CD14-positive monocyte (primary cell): ENCODE measurements around the gene KIAA1549. TPM values are rescaled to one million over a fixed set of nuclear protein-coding genes. Genes with fewer than 3 reads are reported as not detected.

Experiments
- DNase-seq, 3 donors: peaks; one replicate each; pipeline ENCODE4 v3.0.0-alpha.2; 2011 to 2022
- H2AFZ ChIP-seq: 2 replicates; pipeline ENCODE4 v1.6.0; 2012; ENCODE audit warnings: mild to moderate bottlenecking, low read depth, low read length, inconsistent platforms; ENCODE audit not compliant: insufficient read depth, poor library complexity, severe bottlenecking
- H3K27ac ChIP-seq, 2 donors: 1 replicate in 1 of 2; 2 replicates in 1 of 2; pipeline ENCODE4 v1.5.1; 2012 to 2013; ENCODE audit warnings: low read length in 2 of 2, control low read depth in 1 of 2, inconsistent platforms in 1 of 2, low read depth in 1 of 2, mild to moderate bottlenecking in 1 of 2
- H3K27me3 ChIP-seq, 2 donors: one replicate each; pipeline versions ENCODE4 v1.6.0 to v1.6.1; 2011 to 2013; ENCODE audit warnings: low read length in 2 of 2; ENCODE audit not compliant: control insufficient read depth in 2 of 2, insufficient read depth in 2 of 2
- H3K36me3 ChIP-seq, 2 donors: replicated peaks in 1 of 2; 1 replicate in 1 of 2; 2 replicates in 1 of 2; pipeline versions ENCODE4 v1.5.1 to v1.6.1; 2012 to 2013; ENCODE audit warnings: low read length in 2 of 2, control low read depth in 1 of 2, inconsistent platforms in 1 of 2, mild to moderate bottlenecking in 1 of 2; ENCODE audit not compliant: insufficient read depth in 2 of 2, control insufficient read depth in 1 of 2
- H3K4me1 ChIP-seq, 2 donors: 1 replicate in 1 of 2; 2 replicates in 1 of 2; pipeline versions ENCODE4 v1.5.1 to v1.6.1; 2012 to 2013; ENCODE audit warnings: low read length in 2 of 2, control low read depth in 1 of 2, inconsistent platforms in 1 of 2, mild to moderate bottlenecking in 1 of 2, moderate library complexity in 1 of 2; ENCODE audit not compliant: insufficient read depth in 2 of 2, control insufficient read depth in 1 of 2
- H3K4me2 ChIP-seq: replicated peaks from 2 replicates; pipeline ENCODE3; 2012; ENCODE audit warnings: low read length, moderate library complexity, mild to moderate bottlenecking; ENCODE audit not compliant: poor library complexity, severe bottlenecking; ENCODE audit errors: extremely low read depth
- H3K4me3 ChIP-seq, 3 experiments: fragments of 200-600 bp in 1 of 3; sonication (generic) in 1 of 3; replicated peaks in 1 of 3; 1 replicate in 2 of 3; 2 replicates in 1 of 3; pipeline ENCODE4 v1.5.1; 2011 to 2013; ENCODE audit warnings: low read length in 3 of 3, mild to moderate bottlenecking in 3 of 3, control low read depth in 2 of 3, low read depth in 2 of 3, inconsistent platforms in 1 of 3, moderate library complexity in 1 of 3
- H3K79me2 ChIP-seq: 2 replicates; pipeline ENCODE4 v1.6.0; 2012; ENCODE audit warnings: mild to moderate bottlenecking, control low read depth, inconsistent platforms, low read length, moderate library complexity; ENCODE audit not compliant: insufficient read depth
- H3K9ac ChIP-seq: 2 replicates; pipeline ENCODE4 v1.6.0; 2017; ENCODE audit warnings: low read length, mild to moderate bottlenecking; ENCODE audit not compliant: insufficient read depth, poor library complexity, severe bottlenecking
- H3K9me3 ChIP-seq, 2 donors: replicated peaks in 1 of 2; 1 replicate in 1 of 2; 2 replicates in 1 of 2; pipeline versions ENCODE4 v1.5.1 to v1.6.1; 2012 to 2013; ENCODE audit warnings: low read length in 2 of 2, control low read depth in 1 of 2; ENCODE audit not compliant: control insufficient read depth in 1 of 2, insufficient read depth in 1 of 2
- H4K20me1 ChIP-seq: 2 replicates; pipeline ENCODE4 v1.6.0; 2012; ENCODE audit warnings: mild to moderate bottlenecking, low read length, control low read depth, moderate library complexity; ENCODE audit not compliant: insufficient read depth
- H3K27ac Mint-ChIP-seq, 7 donors: one replicate each; pipeline ENCODE4 v1.8.0; 2020; ENCODE audit warnings: mild to moderate bottlenecking in 7 of 7, mixed read lengths in 7 of 7, moderate library complexity in 6 of 7, inconsistent platforms in 2 of 7
- H3K27me3 Mint-ChIP-seq, 3 donors: one replicate each; pipeline ENCODE4 v1.8.0; 2021 to 2022; ENCODE audit warnings: low read depth in 3 of 3, mild to moderate bottlenecking in 3 of 3, mixed read lengths in 3 of 3, moderate library complexity in 3 of 3, inconsistent platforms in 1 of 3
- H3K36me3 Mint-ChIP-seq, 2 donors: one replicate each; pipeline ENCODE4 v1.8.0; 2020; ENCODE audit warnings: mixed read lengths in 2 of 2, inconsistent platforms in 1 of 2, mild to moderate bottlenecking in 1 of 2
- H3K4me1 Mint-ChIP-seq: one replicate; pipeline ENCODE4 v1.8.0; 2020; ENCODE audit warnings: mild to moderate bottlenecking, mixed read lengths
- H3K4me3 Mint-ChIP-seq, 2 donors: one replicate each; pipeline ENCODE4 v1.8.0; 2020; ENCODE audit warnings: mild to moderate bottlenecking in 2 of 2, mixed read lengths in 2 of 2, moderate library complexity in 1 of 2
- H3K9me3 Mint-ChIP-seq, 7 donors: one replicate each; pipeline ENCODE4 v1.8.0; 2020 to 2022; ENCODE audit warnings: mixed read lengths in 7 of 7, mild to moderate bottlenecking in 6 of 7, moderate library complexity in 6 of 7, inconsistent platforms in 2 of 7
- CTCF ChIP-seq: fragments of 200-600 bp; IDR thresholded peaks from one replicate; pipeline ENCODE4 v1.8.0; 2022; ENCODE audit warnings: antibody characterized with exemption, mild to moderate bottlenecking
- WGBS: methylation state at CpG from one replicate; pipeline ENCODE4 v1.1.5; 2013; ENCODE audit warnings: missing lambda C conversion rate; ENCODE audit not compliant: insufficient coverage; 5-methylcytosine and 5-hydroxymethylcytosine counted together
- intact Hi-C, 2 donors: fragments of 100-400 bp; cut with micrococcal nuclease; formaldehyde crosslinking; loops; one replicate each; pipeline versions ENCODE4 v1.15.0 to v1.15.1; 2023
- polyA plus RNA-seq, 3 donors: library from polyadenylated mRNA; depleted of rRNA in 1 of 3; unstranded in 2 of 3; stranded (reverse) in 1 of 3; fragments of 300-500 nt in 2 of 3; fragments of >200 nt in 1 of 3; fragmentation: Illumina TruSeq in 2 of 3; gene quantifications; 1 replicate in 2 of 3; 2 replicates in 1 of 3; pipeline ENCODE4 v1.2.3, GENCODE V29; 2012 to 2021

Gene KIAA1549
- polyA plus RNA-seq, 3 donors = 0.03 TPM; not detected in 1

GRCh38 chr7:138799336-138800000 is 181.7 kb downstream of the KIAA1549 start:
- Histone ChIP-seq H3K4me2 (no peak overlapping the region), H3K36me3 (no peaks in the 10 kb centered on the region), H2AFZ (no peak overlapping the region), H4K20me1 (no peaks in the 10 kb centered on the region), H3K9ac (no peak overlapping the region), H3K27me3 (no peaks in the 10 kb centered on the region), H3K4me3 (no peak overlapping the region), H3K27ac (no peak overlapping the region), H3K79me2 (no peaks in the 10 kb centered on the region), H3K4me1 (no peaks in the 10 kb centered on the region), H3K9me3 (no peaks in the 10 kb centered on the region)
- H3K27me3 Mint-ChIP-seq = peaks cover 3 to 8% (median 7%) of the 10 kb centered on the region in 3 donors
- no peak for TF ChIP-seq CTCF
- intact Hi-C loops = no loop called here
- no peak overlapping the region for H3K4me3 Mint-ChIP-seq
- DNase-seq = no peak
- H3K27ac Mint-ChIP-seq = no peak overlapping the region
- WGBS = 66% methylated on average over 2 of the region's 7 CpGs
- peaks cover 0 to 8% (median 0%) of the 10 kb centered on the region in 7 donors for H3K9me3 Mint-ChIP-seq
- no peaks in the 10 kb centered on the region for H3K36me3 Mint-ChIP-seq
- H3K4me1 Mint-ChIP-seq = no peaks in the 10 kb centered on the region

DNA sequence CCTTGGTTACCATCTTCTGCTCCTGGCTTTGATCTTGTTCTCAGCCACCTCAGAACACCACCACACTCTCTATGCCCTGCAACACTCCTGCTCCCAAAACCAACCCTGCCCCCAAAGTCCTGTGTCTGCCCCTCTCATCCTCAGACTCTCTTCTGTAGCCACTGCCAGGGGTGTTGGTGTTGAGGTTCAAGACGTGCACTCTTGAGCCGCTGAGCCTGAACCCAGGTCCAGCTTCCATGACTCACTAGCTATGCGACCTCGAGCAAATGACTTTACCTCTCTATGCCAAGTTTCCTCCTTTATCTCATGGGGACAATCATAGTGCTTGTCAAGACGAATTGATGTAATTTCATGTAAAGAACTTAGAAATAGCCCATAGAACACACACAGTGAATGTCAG is 182.4 kb downstream of the KIAA1549 start:
- DNase-seq = no peak
- intact Hi-C loops = no loop called here
- H3K4me3 Mint-ChIP-seq = no peak overlapping the region
- no peak overlapping the region for H3K4me2 ChIP-seq
- H4K20me1 ChIP-seq = no peaks in the 10 kb centered on the region
- no peak for TF ChIP-seq CTCF
- no CpG with 5 or more reads among the region's 5 CpGs for WGBS
- no peaks in the 10 kb centered on the region for H3K36me3 Mint-ChIP-seq
- no peak overlapping the region for H3K4me3 ChIP-seq
- peaks cover 0 to 8% (median 0%) of the 10 kb centered on the region in 7 donors for H3K9me3 Mint-ChIP-seq
- H3K27me3 ChIP-seq = no peaks in the 10 kb centered on the region
- no peaks in the 10 kb centered on the region for H3K36me3 ChIP-seq
- H3K27ac ChIP-seq = no peak overlapping the region
- peaks cover 1 to 10% (median 7%) of the 10 kb centered on the region in 3 donors for H3K27me3 Mint-ChIP-seq
- no peak overlapping the region for H2AFZ ChIP-seq
- H3K4me1 Mint-ChIP-seq = no peaks in the 10 kb centered on the region
- no peak overlapping the region for H3K9ac ChIP-seq
- H3K27ac Mint-ChIP-seq = no peak overlapping the region
- H3K9me3 ChIP-seq = no peaks in the 10 kb centered on the region
- H3K79me2 ChIP-seq = no peaks in the 10 kb centered on the region
- no peaks in the 10 kb centered on the region for H3K4me1 ChIP-seq
